Fibroblast of villous mesenchyme (primary cell): ENCODE data around the gene NELL1. TPM values are rescaled to one million over a fixed set of nuclear protein-coding genes. Genes with fewer than 3 reads are reported as not detected.

Experiments used
- DNase-seq: peaks from one replicate; pipeline ENCODE4 v3.0.0-alpha.2; 2010; ENCODE audit warnings: low read depth
- H3K4me3 ChIP-seq: 2 replicates; pipeline ENCODE4 v1.5.1; 2011; ENCODE audit warnings: low read depth, mild to moderate bottlenecking, low read length
- CTCF ChIP-seq: IDR thresholded peaks from 2 replicates; pipeline ENCODE4 v1.5.1; 2012; ENCODE audit warnings: low read depth, mild to moderate bottlenecking, low read length; ENCODE audit not compliant: insufficient read depth
- total RNA-seq: library from RNA; depleted of rRNA; stranded (reverse); fragments of >200 nt; gene quantifications from 2 replicates; pipeline ENCODE4 v1.2.3, GENCODE V29; 2012

NELL1 gene
- total RNA-seq, 1 donor, result not detected

- no peak overlapping the region for H3K4me3 ChIP-seq
- no peak for TF ChIP-seq CTCF
- no peak for DNase-seq
These were observed 716.5 kb downstream of the NELL1 start for GRCh38 chr11:21385669-21386440.

GRCh38 chr11:21390430-21390829 lies 721.0 kb downstream of the NELL1 start:
- no peak for DNase-seq
- no peak for TF ChIP-seq CTCF
- H3K4me3 ChIP-seq, result no peak overlapping the region

DNA sequence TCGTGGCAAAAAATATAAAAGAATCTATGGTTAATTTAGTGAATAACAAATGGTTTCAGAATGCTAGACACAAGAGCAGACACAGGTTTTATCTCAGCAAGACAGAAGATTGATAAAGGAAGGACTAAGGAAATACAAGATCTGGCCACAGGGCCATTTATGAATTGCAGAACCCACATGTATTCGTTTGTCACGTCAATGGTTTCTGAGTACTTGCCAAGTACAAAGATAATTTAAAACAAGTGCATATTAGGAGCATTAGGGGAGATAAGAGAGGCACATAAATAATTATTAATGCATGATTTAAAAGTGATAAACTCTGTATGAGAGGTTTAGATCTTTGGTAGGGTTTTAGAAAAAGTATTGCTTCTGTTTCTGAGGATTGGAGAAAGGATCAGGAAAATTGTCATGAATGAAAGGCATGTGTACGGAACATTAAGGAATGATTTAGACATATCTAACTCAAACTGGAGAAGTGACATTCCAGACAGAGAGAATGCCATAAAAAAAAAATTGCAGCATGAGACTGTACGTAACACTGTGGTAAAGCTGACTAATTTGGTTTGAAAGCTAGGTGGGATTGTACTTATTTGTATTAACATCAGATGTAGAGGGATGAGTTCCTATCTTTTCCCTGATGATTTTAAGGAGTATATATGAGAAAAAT lies 727.1 kb downstream of the NELL1 start:
- DNase-seq, result no peak
- H3K4me3 ChIP-seq, result no peak overlapping the region
- TF ChIP-seq CTCF, result no peak

DNA sequence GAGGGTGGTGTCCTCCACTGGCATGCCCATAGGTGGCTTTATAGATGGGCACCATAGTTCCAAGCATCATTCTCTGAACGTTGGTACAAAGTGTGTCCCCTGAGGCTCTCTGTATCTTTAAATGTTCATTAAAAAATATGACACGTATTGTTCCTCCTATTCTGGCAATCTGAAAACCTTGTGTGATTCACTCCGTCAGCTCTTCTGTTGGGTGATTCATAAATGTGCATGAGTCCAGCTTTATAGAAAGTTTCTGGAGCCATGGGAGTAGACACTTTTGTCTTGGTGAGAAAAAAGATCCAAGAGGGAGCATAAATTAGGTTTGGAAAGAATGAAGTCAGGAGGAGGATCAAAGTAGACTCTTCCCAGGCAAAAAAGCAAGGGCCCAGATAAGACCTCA lies 728.8 kb downstream of the NELL1 start:
- H3K4me3 ChIP-seq, result no peak overlapping the region

GRCh38 chr11:21401496-21401895 lies 732.1 kb downstream of the NELL1 start:
- no peak for DNase-seq
- H3K4me3 ChIP-seq, result no peak overlapping the region
- TF ChIP-seq CTCF, result no peak

More for the DNA sequence above, 728.8 kb downstream of the NELL1 start:
- DNase-seq, result no peak
- no peak for TF ChIP-seq CTCF

DNA sequence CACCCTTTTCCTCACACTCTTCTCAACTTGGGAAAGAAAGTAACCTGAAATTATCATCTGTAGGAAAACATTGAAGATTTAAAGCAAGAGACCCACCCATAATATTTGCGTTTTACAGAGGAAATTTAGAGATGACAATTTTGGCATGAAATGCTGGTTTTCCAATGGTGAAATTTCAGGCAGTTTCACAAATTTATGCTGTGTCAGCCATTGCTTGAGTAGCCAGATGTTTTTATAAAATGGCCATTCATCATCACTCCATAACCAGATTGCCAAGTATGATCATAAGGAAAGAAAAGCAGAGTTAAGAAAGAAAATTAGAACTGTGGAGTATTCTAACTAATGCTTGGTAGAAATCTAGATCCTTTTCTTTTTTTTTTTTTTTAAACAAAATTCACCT lies 732.9 kb downstream of the NELL1 start:
- H3K4me3 ChIP-seq, result no peak overlapping the region
- no peak for DNase-seq
- no peak for TF ChIP-seq CTCF

DNA sequence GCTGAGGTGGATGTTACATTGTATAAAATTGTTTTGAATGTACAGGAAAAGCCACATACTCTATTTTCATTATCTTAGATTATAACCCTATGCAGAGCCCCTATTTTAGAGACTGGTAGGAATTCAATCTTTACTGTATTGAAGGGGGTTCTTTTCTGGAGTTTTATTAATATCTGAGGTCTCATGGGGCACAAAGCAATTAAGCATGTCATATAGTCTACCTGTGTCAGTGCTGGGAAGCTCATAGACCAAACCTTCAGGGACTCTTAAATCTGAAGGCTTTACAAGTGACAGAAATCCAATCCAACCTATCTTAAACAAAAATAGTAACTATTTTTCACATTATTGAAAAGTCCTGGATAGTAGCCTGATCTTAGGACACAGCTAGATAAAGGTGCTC lies 733.7 kb downstream of the NELL1 start:
- no peak for TF ChIP-seq CTCF
- no peak for DNase-seq
- H3K4me3 ChIP-seq, result no peak overlapping the region
